GM19395 (cell line): Measurements from ENCODE around the gene MPL.
A peak's percentile ranks its signal among the peaks of the same experiment; 100 is the strongest.

ENCODE experiments used
- ATAC-seq: cut with Tn5 transposase; IDR thresholded peaks from one replicate; pipeline ENCODE4 v1.9.1; 2021; ENCODE audit warnings: mild to moderate bottlenecking, moderate library complexity; ENCODE audit not compliant: unreplicated experiment

Gene MPL

GRCh38 chr1:43321331-43321891, 16.2 kb upstream of the MPL start:
- ATAC-seq = no peak

GRCh38 chr1:43322506-43322905, 15.1 kb upstream of the MPL start:
- ATAC-seq = no peak

GRCh38 chr1:43324810-43325209, 12.8 kb upstream of the MPL start:
- ATAC-seq = no peak

- no peak for ATAC-seq
Observed at GRCh38 chr1:43325381-43325780, 12.2 kb upstream of the MPL start.

- ATAC-seq = no peak
Observed at GRCh38 chr1:43327549-43328292, 9.9 kb upstream of the MPL start.

GRCh38 chr1:43329995-43330751, 7.4 kb upstream of the MPL start:
- no peak for ATAC-seq

GRCh38 chr1:43331688-43332087, 5.9 kb upstream of the MPL start:
- ATAC-seq = no peak

- no peak for ATAC-seq
Observed at GRCh38 chr1:43334453-43335205, 3.0 kb upstream of the MPL start.

GRCh38 chr1:43338001-43338400, 383 bp downstream of the MPL start:
- no peak for ATAC-seq

GRCh38 chr1:43339584-43340232, 2.1 kb downstream of the MPL start:
- no peak for ATAC-seq

- no peak for ATAC-seq
Observed at GRCh38 chr1:43340559-43340958, 2.9 kb downstream of the MPL start.

- ATAC-seq = no peak
Observed at GRCh38 chr1:43344267-43344850, 6.7 kb downstream of the MPL start.

- ATAC-seq = no peak
Observed at GRCh38 chr1:43345120-43345519, 7.5 kb downstream of the MPL start.

- no peak for ATAC-seq
Observed at GRCh38 chr1:43346636-43347035, 9.0 kb downstream of the MPL start.

GRCh38 chr1:43348343-43348808, 10.8 kb downstream of the MPL start:
- no peak for ATAC-seq

GRCh38 chr1:43348809-43349593, 11.4 kb downstream of the MPL start:
- peak; percentile 79 for ATAC-seq

- ATAC-seq = no peak
Observed at GRCh38 chr1:43349594-43350306, 12.1 kb downstream of the MPL start.

- no peak for ATAC-seq
Observed at GRCh38 chr1:43350976-43351375, 13.4 kb downstream of the MPL start.
